PC-3 (cell line): ENCODE results near the gene ZDHHC7. TPM values are rescaled to one million over a fixed set of nuclear protein-coding genes. Genes with fewer than 3 reads are reported as not detected.

Experiments
- ATAC-seq: fragments of 200-7000 bp; cut with Tn5 transposase; 2 replicates; pipeline ENCODE4 v1.9.1; 2020; ENCODE audit warnings: mild to moderate bottlenecking, moderate library complexity
- BruUV-seq: library from RNA; stranded (reverse); fragments of 400-500 nt; replicated peaks from 2 replicates; lab custom pipeline; 2021; lab: Mats Ljungman, UMichigan
- CTCF ChIA-PET: fragments of 300-600 bp; sonication (Branson Sonifier 250); formaldehyde crosslinking; loops from one replicate; lab custom pipeline; 2022; ENCODE audit warnings: antibody characterized with exemption; lab: Charles Lee
- POLR2A ChIA-PET: fragments of 300-600 bp; sonication (Branson Sonifier 250); formaldehyde crosslinking; loops from one replicate; lab custom pipeline; 2022; ENCODE audit warnings: antibody characterized with exemption; ENCODE audit not compliant: unreplicated experiment; lab: Charles Lee
- DNase-seq: peaks from one replicate; pipeline ENCODE4 v3.0.0-alpha.2; 2015
- H2AFZ ChIP-seq: fragments of 300-600 bp; sonication (generic); 2 replicates; pipeline ENCODE4 v1.6.0; 2016; ENCODE audit warnings: antibody characterized with exemption, low read length
- H3F3A ChIP-seq: fragments of 300-600 bp; sonication (generic); one replicate; pipeline ENCODE4 v1.6.0; 2017; ENCODE audit warnings: antibody characterized with exemption, low read length, control low read depth, mild to moderate bottlenecking; ENCODE audit not compliant: unreplicated experiment
- H3K27ac ChIP-seq: fragments of 300-600 bp; sonication (generic); 2 replicates; pipeline ENCODE4 v1.5.1; 2016; ENCODE audit warnings: mild to moderate bottlenecking, low read length
- H3K27me3 ChIP-seq: fragments of 300-600 bp; sonication (generic); 2 replicates; pipeline ENCODE4 v1.6.1; 2016; ENCODE audit warnings: low read length, mixed read lengths
- H3K36me3 ChIP-seq: fragments of 300-600 bp; sonication (generic); 2 replicates; pipeline ENCODE4 v1.6.1; 2016; ENCODE audit warnings: low read depth, mixed run types, low read length, mixed read lengths
- H3K4me1 ChIP-seq: fragments of 300-600 bp; sonication (generic); 2 replicates; pipeline ENCODE4 v1.5.1; 2016; ENCODE audit warnings: low read length; ENCODE audit not compliant: insufficient read depth
- H3K4me2 ChIP-seq: fragments of 300-600 bp; sonication (generic); 2 replicates; pipeline ENCODE4 v1.6.0; 2016; ENCODE audit warnings: low read length
- H3K4me3 ChIP-seq: fragments of 300-600 bp; sonication (generic); 2 replicates; pipeline ENCODE4 v1.5.1; 2016; ENCODE audit warnings: mild to moderate bottlenecking, low read length, mixed read lengths
- H3K79me2 ChIP-seq: fragments of 300-600 bp; sonication (generic); 2 replicates; pipeline ENCODE4 v1.6.1; 2017; ENCODE audit warnings: low read length, mixed read lengths
- H3K9ac ChIP-seq: fragments of 300-600 bp; sonication (generic); 2 replicates; pipeline ENCODE4 v1.6.0; 2016; ENCODE audit warnings: mild to moderate bottlenecking, low read length
- H3K9me2 ChIP-seq: fragments of 300-600 bp; sonication (generic); replicated peaks from 2 replicates; pipeline ENCODE4 v1.6.1; 2016; ENCODE audit warnings: mixed run types, low read length, mixed read lengths
- H3K9me3 ChIP-seq: fragments of 300-600 bp; sonication (generic); 2 replicates; pipeline ENCODE4 v1.6.1; 2016; ENCODE audit warnings: low read length, mixed read lengths
- H4K20me1 ChIP-seq: fragments of 300-600 bp; sonication (generic); 2 replicates; pipeline ENCODE4 v1.6.1; 2016; ENCODE audit warnings: low read length, mixed read lengths
- EZH2 ChIP-seq: fragments of 300-600 bp; sonication (generic); IDR thresholded peaks from one replicate; pipeline ENCODE4 v1.6.1; 2017; ENCODE audit warnings: antibody characterized with exemption, mild to moderate bottlenecking, low read length; ENCODE audit not compliant: unreplicated experiment
- EZH2phosphoT487 ChIP-seq: fragments of 300-600 bp; sonication (generic); IDR thresholded peaks from 2 replicates; pipeline ENCODE4 v1.6.1; 2018; ENCODE audit warnings: mild to moderate bottlenecking, antibody characterized with exemption, low read length, borderline replicate concordance
- intact Hi-C: fragments of 100-400 bp; cut with micrococcal nuclease; formaldehyde crosslinking; loops from 2 replicates; pipeline ENCODE4 v1.9.0; 2023
- total RNA-seq: library from RNA; depleted of rRNA; stranded (reverse); fragments of >200 nt; gene quantifications from 2 replicates; pipeline ENCODE4 v1.2.3, GENCODE V29; 2014
- TF ChIP-seq, protein P1 (sequence below): fragments of 300-600 bp; sonication (generic); conservative IDR thresholded peaks from 2 replicates; pipeline ENCODE4 v1.5.1; 2017; ENCODE audit warnings: antibody characterized with exemption, low read depth, mild to moderate bottlenecking, low read length

ZDHHC7 gene
- total RNA-seq, 1 experiment from 2014 or later: 42.1 TPM

DNA sequence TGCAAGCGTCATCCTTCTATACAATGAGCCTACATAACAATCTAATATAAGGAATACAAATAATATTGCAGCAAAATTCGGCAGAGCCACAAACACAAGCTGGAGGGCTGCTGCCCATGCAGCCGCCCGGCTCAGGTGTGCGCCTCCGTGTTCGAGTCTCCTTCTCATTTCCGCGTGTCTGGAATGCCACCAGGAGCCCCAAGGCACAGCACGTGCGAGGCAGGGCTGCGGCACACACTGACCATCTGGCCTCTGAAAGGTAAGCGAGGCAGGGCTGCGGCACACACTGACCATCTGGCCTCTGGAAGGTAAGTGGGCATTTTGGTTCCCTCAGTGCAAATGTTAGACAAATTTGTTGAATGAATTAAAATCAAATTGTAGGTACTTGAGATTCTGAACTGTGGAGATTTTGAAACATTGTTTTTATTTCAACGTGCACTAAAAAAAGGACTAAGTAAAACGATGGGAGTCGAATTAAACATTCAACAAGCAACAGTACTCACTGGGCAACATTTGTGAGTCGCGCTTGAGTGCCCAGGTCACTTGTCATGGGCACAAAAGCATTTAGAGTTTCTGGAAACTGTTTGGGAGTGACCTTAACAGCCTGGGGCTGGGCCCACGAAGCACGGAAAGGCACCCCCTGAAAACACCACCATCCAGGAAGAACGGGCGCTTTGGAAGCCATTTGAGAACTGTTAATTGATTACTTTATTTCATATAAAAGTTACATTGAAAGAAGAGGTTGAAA, 37.4 kb downstream of the ZDHHC7 start:
- Histone ChIP-seq H3K27me3 (no peaks in the 10 kb centered on the region), H3K27ac (no peak overlapping the region), H3K9me3 (no peaks in the 10 kb centered on the region), H3K4me1 (peaks cover 29% of the 10 kb centered on the region), H3K79me2 (0 out of 2 replicates have a peak, but pooled peaks cover 2% of the 10 kb centered on the region), H3K9me2 (no peaks in the 10 kb centered on the region), H3K4me2 (no peak overlapping the region), H2AFZ (no peak overlapping the region), H3K4me3 (no peak overlapping the region), H3F3A (no peaks in the 10 kb centered on the region), H3K36me3 (peaks cover 25% of the 10 kb centered on the region), H3K9ac (no peak overlapping the region), H4K20me1 (no peaks in the 10 kb centered on the region)
- intact Hi-C loops: loop anchor here (5.0 kb wide), 1 partner anchor 38 kb away; the partner anchor contains the start of gene ZDHHC7
- ATAC-seq (no peak), DNase-seq (no peak)
- POLR2A ChIA-PET: interaction anchor here (0.6 kb wide), 1 partner anchor 17 kb away, joined by 3 read pairs; no protein-coding TSS in a partner anchor
- TF ChIP-seq EZH2phosphoT487: no peak
- TF ChIP-seq, protein P1, sequence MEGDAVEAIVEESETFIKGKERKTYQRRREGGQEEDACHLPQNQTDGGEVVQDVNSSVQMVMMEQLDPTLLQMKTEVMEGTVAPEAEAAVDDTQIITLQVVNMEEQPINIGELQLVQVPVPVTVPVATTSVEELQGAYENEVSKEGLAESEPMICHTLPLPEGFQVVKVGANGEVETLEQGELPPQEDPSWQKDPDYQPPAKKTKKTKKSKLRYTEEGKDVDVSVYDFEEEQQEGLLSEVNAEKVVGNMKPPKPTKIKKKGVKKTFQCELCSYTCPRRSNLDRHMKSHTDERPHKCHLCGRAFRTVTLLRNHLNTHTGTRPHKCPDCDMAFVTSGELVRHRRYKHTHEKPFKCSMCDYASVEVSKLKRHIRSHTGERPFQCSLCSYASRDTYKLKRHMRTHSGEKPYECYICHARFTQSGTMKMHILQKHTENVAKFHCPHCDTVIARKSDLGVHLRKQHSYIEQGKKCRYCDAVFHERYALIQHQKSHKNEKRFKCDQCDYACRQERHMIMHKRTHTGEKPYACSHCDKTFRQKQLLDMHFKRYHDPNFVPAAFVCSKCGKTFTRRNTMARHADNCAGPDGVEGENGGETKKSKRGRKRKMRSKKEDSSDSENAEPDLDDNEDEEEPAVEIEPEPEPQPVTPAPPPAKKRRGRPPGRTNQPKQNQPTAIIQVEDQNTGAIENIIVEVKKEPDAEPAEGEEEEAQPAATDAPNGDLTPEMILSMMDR: no peak
- no peak for TF ChIP-seq EZH2
- CTCF ChIA-PET: no interaction called here
- no TSS peak for BruUV-seq

DNA sequence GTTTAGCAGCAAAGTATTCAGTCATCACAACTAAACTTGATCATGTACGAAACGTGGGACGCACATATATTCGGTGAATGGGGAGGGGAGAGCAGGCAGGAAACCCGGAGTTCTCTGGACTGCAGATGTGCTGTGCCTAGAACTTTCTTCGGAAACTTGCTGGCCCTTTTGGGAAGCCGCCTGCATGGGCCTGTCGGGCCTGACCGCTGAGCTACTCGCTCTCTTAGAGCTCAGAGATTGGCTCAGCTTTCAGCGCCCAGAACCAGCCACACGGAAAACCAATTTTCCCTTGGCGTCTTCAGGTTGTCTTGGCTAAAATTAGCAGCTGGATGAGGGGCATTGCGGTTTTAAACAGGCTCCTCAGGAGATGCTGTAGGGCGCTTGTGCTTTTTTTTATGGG, 38.1 kb downstream of the ZDHHC7 start:
- H3K4me1 ChIP-seq: peaks cover 24% of the 10 kb centered on the region
- H3K9ac ChIP-seq: no peak overlapping the region
- no peak overlapping the region for H2AFZ ChIP-seq
- H3K4me2 ChIP-seq: no peak overlapping the region
- H3K9me3 ChIP-seq: no peaks in the 10 kb centered on the region
- H3K27me3 ChIP-seq: no peaks in the 10 kb centered on the region
- H3K36me3 ChIP-seq: peaks cover 22% of the 10 kb centered on the region
- no peaks in the 10 kb centered on the region for H3F3A ChIP-seq
- H4K20me1 ChIP-seq: no peaks in the 10 kb centered on the region
- TF ChIP-seq EZH2 (no peak), EZH2phosphoT487 (no peak)
- TF ChIP-seq, protein P1: no peak
- ChIA-PET CTCF (interaction anchor here (0.6 to 1.0 kb wide), 3 partner anchors 10 to 828 kb away, joined by 3 to 6 read pairs (median 4); partner anchors contain the start of genes DNAAF1, HSDL1 and ZDHHC7), POLR2A (no interaction called here)
- H3K27ac ChIP-seq: no peak overlapping the region
- intact Hi-C loops: loop anchor here (5.0 kb wide), 1 partner anchor 39 kb away; the partner anchor contains the start of gene ZDHHC7
- ATAC-seq: no peak
- no peaks in the 10 kb centered on the region for H3K79me2 ChIP-seq
- no TSS peak for BruUV-seq
- no peak for DNase-seq
- H3K9me2 ChIP-seq: no peaks in the 10 kb centered on the region
- H3K4me3 ChIP-seq: no peak overlapping the region
